GM21576 (cell line): ENCODE results near the gene ERICH4.
"Not testable (repeated sequence)": the region's sequence is repeated elsewhere in the genome, so short reads cannot be mapped to it uniquely, and the experiment has no call there.

ENCODE experiments used
- ATAC-seq: cut with Tn5 transposase; IDR thresholded peaks from one replicate; pipeline ENCODE4 v1.9.1; 2021; ENCODE audit warnings: mild to moderate bottlenecking, moderate library complexity; ENCODE audit not compliant: unreplicated experiment

The ERICH4 gene

GRCh38 chr19:41476583-41476982 lies 33.6 kb downstream of the ERICH4 start:
- no peak for ATAC-seq

- no peak for ATAC-seq
Measured at GRCh38 chr19:41478171-41478570, 35.2 kb downstream of the ERICH4 start.

GRCh38 chr19:41478875-41479756 lies 36.2 kb downstream of the ERICH4 start:
- ATAC-seq = no peak

GRCh38 chr19:41479757-41480191 lies 36.8 kb downstream of the ERICH4 start:
- no peak for ATAC-seq

- ATAC-seq = no peak
Measured at GRCh38 chr19:41480336-41480735, 37.4 kb downstream of the ERICH4 start.

- no peak for ATAC-seq
Measured at GRCh38 chr19:41484822-41485221, 41.9 kb downstream of the ERICH4 start.

- ATAC-seq = not testable (repeated sequence)
Measured at GRCh38 chr19:41486953-41487352, 44.0 kb downstream of the ERICH4 start.

- ATAC-seq = no peak
Measured at GRCh38 chr19:41492843-41493242, 49.9 kb downstream of the ERICH4 start.
